ENCODE data around the gene METTL25. TPM values are rescaled to one million over a fixed set of nuclear protein-coding genes. Genes with fewer than 3 reads are reported as not detected.

METTL25 gene
- total RNA-seq, 2 experiments from 2014 or later: 10.4 to 10.7 TPM

DNA sequence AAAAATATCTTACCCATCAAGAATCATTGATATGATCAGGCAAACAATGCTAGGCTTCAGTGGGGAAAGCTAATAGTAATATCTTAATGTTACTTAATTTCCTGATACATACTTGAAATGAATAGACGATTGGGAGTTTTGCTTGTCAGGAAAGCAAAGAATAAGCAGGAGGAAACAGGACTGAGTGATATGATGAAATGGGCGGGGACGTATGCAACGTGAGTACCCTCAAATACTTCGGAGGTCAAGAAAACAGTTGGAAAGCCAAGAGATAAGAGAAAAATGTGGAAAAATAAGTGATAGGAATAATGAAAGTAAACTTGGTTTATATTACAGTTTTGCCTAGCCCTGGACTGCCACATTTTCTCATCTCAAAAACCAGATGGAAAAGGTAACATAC lies 49.2 kb downstream of the METTL25 start:
- Mint-ChIP-seq H3K4me1 (ENCODE audit: low read depth) (no peaks in the 10 kb centered on the region), H3K36me3 (ENCODE audit: low read depth) (peaks cover 2% of the 10 kb centered on the region), H3K27me3 (ENCODE audit: low read depth) (no peaks in the 10 kb centered on the region), H3K9me3 (ENCODE audit: insufficient read depth) (no peaks in the 10 kb centered on the region), H3K4me3 (no peak overlapping the region), H3K27ac (no peak overlapping the region)
- ATAC-seq (no peak), DNase-seq (no peak)
- POLR2A ChIA-PET: no interaction called here
- CTCF ChIA-PET: no interaction called here

DNA sequence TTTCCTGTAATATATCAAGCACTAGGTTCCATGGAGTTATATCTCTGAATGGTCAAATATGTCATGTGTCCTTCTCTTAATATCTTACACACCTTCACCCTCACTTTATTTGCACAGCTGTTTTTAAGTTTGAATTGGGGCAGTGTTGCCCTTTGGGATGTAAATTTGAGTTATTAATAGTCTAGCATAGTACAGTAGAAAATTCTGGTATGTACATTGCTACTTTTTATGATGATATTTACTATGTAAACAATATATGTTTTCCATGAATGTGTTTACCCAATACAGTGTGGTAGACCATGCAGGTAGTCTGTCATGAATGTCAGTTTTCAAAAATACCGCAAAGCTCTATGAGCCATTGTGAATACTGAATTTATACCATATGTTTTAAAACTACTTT lies 50.5 kb downstream of the METTL25 start:
- H3K9me3 Mint-ChIP-seq (ENCODE audit: insufficient read depth): no peaks in the 10 kb centered on the region
- POLR2A ChIA-PET: no interaction called here
- no peak for DNase-seq
- H3K4me1 Mint-ChIP-seq (ENCODE audit: low read depth): no peaks in the 10 kb centered on the region
- H3K27me3 Mint-ChIP-seq (ENCODE audit: low read depth): no peaks in the 10 kb centered on the region
- peaks cover 2% of the 10 kb centered on the region for H3K36me3 Mint-ChIP-seq (ENCODE audit: low read depth)
- no peak overlapping the region for H3K4me3 Mint-ChIP-seq
- no peak for ATAC-seq
- CTCF ChIA-PET: no interaction called here
- H3K27ac Mint-ChIP-seq: no peak overlapping the region

DNA sequence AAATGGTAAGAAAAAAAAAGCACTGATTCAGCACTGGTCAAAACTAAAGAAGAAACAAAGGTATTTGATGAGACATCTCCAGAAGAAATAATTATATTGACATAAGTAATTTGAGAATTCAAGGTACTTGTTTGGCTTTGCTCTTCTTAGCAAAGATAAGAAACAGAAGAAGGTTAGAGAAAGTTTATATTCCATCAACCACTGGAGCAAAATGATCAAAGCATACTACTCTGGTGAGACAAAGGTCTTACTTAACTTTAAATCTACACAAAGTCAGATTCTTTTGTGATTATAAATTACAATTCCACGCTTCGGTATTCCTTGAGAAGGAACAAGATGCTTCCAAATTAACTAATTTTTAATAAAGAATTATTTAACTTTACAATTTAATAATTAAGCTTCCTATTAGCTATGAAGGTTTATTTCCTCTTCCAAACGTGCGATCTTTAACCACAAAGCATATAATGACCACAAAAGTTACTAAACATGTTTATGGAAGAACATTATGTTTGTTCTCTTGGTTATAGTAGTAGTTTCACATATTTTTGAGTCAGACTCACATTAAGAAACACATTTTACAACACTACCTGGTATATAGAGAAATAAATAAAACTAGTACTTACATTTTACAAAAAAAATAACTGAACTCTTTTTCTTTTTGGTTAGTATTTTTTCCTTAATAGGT lies 53.4 kb downstream of the METTL25 start:
- Mint-ChIP-seq H3K36me3 (ENCODE audit: low read depth) (no peaks in the 10 kb centered on the region), H3K27me3 (ENCODE audit: low read depth) (no peaks in the 10 kb centered on the region), H3K4me1 (ENCODE audit: low read depth) (no peaks in the 10 kb centered on the region), H3K27ac (no peak overlapping the region), H3K4me3 (no peak overlapping the region), H3K9me3 (ENCODE audit: insufficient read depth) (no peaks in the 10 kb centered on the region)
- DNase-seq: no peak
- no peak for ATAC-seq
- CTCF ChIA-PET: no interaction called here
- POLR2A ChIA-PET: no interaction called here

DNA sequence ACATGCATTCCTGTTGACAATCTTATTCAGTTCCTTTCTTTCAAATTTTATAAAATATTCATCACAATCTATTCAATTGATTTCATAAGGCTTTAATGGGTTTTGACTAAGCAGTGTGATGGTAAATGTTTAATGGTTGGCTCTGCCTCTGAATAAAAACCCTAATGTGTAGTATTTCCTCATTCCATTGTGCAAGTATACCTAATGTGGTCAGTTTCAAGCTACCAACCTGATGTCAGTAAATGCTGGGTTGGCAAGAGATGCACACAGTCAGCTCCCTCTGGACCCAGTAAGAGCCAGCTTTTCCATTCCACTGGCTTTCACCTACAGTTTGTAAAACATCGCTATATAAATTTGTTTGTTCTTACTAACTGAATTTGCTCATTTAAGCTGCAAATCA lies 53.9 kb downstream of the METTL25 start:
- Mint-ChIP-seq H3K9me3 (ENCODE audit: insufficient read depth) (no peaks in the 10 kb centered on the region), H3K27ac (no peak overlapping the region), H3K27me3 (ENCODE audit: low read depth) (no peaks in the 10 kb centered on the region), H3K4me1 (ENCODE audit: low read depth) (no peaks in the 10 kb centered on the region), H3K4me3 (no peak overlapping the region), H3K36me3 (ENCODE audit: low read depth) (no peaks in the 10 kb centered on the region)
- no peak for DNase-seq
- POLR2A ChIA-PET: no interaction called here
- CTCF ChIA-PET: no interaction called here
- no peak for ATAC-seq

DNA sequence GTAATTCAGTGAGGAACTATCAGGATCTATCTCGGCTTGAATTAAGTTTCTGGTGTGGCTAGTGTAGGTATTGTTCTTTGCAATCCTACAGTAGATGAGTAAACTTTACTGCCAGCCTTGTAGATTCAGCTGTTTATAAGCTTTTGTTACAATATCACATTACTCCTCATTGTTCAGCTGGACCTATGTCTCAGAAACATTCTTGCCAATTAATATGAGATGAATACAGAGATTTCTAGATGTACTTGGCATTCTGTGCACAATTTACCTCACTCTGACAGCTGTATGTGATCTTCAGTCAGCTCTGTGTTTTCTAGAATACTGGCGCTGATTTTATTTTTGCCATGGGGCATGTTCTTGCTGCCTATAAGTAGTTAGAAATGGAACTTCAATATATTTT lies 55.7 kb downstream of the METTL25 start:
- no peak for ATAC-seq
- DNase-seq: no peak
- H3K27me3 Mint-ChIP-seq (ENCODE audit: low read depth): no peaks in the 10 kb centered on the region
- ChIA-PET CTCF (no interaction called here), POLR2A (no interaction called here)
- H3K9me3 Mint-ChIP-seq (ENCODE audit: insufficient read depth): no peaks in the 10 kb centered on the region
- H3K36me3 Mint-ChIP-seq (ENCODE audit: low read depth): no peaks in the 10 kb centered on the region
- no peaks in the 10 kb centered on the region for H3K4me1 Mint-ChIP-seq (ENCODE audit: low read depth)
- no peak overlapping the region for H3K27ac Mint-ChIP-seq
- no peak overlapping the region for H3K4me3 Mint-ChIP-seq

DNA sequence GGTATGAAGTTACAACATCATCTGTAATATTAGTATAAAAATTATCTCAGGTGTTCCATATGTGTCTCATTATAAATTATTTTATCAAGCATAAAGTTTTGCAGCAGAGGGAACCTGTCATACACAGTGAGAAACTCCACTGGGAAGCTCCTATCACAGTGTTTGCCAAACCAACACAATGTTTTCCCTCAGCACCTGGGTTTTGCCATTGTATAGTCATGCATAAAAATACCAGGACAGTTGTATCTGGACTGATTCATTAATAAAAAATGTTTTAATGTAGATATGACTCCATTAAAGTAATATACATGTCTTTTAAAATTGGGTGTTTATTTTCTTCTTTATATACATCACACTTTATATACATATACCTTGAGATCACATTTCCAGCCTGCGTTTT lies 56.6 kb downstream of the METTL25 start:
- Mint-ChIP-seq H3K27ac (no peak overlapping the region), H3K4me3 (no peak overlapping the region), H3K36me3 (ENCODE audit: low read depth) (no peaks in the 10 kb centered on the region), H3K9me3 (ENCODE audit: insufficient read depth) (no peaks in the 10 kb centered on the region), H3K4me1 (ENCODE audit: low read depth) (no peaks in the 10 kb centered on the region), H3K27me3 (ENCODE audit: low read depth) (no peaks in the 10 kb centered on the region)
- ATAC-seq (no peak), DNase-seq (no peak)
- CTCF ChIA-PET: no interaction called here
- POLR2A ChIA-PET: no interaction called here

DNA sequence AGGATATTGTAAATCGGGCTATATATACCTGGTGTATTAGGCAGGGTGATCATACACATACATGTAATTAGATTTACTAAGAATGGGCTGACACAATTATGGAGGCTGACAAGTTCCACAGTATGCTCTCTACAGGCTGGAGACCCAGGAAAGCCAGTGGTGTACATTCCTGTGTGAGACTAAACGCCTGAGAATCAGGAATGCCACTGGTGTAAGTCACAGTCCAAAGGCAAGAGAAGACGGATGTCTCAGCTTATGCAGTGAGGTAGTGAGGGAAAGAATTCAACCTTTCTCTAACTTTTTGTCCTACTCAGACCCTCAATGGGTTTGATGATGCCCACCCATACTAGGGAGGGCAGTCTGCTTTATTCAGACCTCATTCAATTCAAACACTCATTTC lies 57.1 kb downstream of the METTL25 start:
- H3K4me1 Mint-ChIP-seq (ENCODE audit: low read depth): no peaks in the 10 kb centered on the region
- DNase-seq (no peak), ATAC-seq (no peak)
- POLR2A ChIA-PET: no interaction called here
- no peak overlapping the region for H3K27ac Mint-ChIP-seq
- H3K36me3 Mint-ChIP-seq (ENCODE audit: low read depth): no peaks in the 10 kb centered on the region
- no peaks in the 10 kb centered on the region for H3K27me3 Mint-ChIP-seq (ENCODE audit: low read depth)
- H3K9me3 Mint-ChIP-seq (ENCODE audit: insufficient read depth): no peaks in the 10 kb centered on the region
- H3K4me3 Mint-ChIP-seq: no peak overlapping the region
- CTCF ChIA-PET: no interaction called here

DNA sequence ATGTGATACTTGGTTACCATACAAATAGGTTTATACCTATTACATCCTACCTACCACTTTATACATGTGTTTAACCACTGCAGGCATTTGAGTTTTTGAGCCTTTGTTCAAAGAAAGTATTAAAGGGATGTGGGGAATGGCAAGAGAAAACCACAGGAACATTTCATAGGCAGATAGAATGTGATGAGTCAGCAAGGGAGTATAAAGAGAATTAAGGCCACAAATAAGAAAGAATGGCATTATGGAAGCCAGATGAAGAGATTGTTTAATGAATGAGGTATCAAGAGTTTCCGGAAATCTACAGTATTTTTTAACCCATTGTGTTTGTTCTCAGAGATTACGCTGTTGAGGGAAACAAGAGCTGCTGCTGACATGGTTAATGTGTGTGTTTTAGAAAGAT lies 66.9 kb downstream of the METTL25 start:
- no peaks in the 10 kb centered on the region for H3K4me1 Mint-ChIP-seq (ENCODE audit: low read depth)
- no peak overlapping the region for H3K27ac Mint-ChIP-seq
- no peak for DNase-seq
- CTCF ChIA-PET: interaction anchor here (1.5 kb wide), 1 partner anchor 9 kb away, joined by 4 read pairs; no protein-coding TSS in a partner anchor
- ATAC-seq: no peak
- POLR2A ChIA-PET: no interaction called here
- H3K36me3 Mint-ChIP-seq (ENCODE audit: low read depth): no peaks in the 10 kb centered on the region
- H3K27me3 Mint-ChIP-seq (ENCODE audit: low read depth): no peaks in the 10 kb centered on the region
- no peak overlapping the region for H3K4me3 Mint-ChIP-seq
- no peaks in the 10 kb centered on the region for H3K9me3 Mint-ChIP-seq (ENCODE audit: insufficient read depth)

DNA sequence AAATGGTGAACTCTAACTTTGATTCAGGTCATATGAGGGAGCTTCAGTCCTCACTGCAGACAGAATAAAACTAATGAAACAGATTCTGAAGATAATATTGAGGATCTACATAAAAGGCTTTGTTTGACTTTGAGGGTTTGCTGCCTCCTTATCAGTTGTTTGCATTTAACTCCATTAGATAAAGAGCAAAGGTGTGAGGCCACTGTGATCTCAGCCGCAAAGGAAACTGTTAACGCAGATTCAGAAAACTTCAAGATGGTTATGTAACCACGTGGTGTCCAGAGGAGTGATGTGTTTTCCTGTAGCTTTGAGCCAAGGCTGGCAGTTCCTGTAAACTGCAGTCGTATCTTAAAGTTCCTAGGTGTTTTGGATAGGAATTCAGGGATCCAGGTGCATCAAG lies 67.8 kb downstream of the METTL25 start:
- ChIA-PET CTCF (interaction anchor here (1.5 kb wide), 1 partner anchor 9 kb away, joined by 4 read pairs; no protein-coding TSS in a partner anchor), POLR2A (no interaction called here)
- H3K4me3 Mint-ChIP-seq: no peak overlapping the region
- H3K36me3 Mint-ChIP-seq (ENCODE audit: low read depth): no peaks in the 10 kb centered on the region
- no peaks in the 10 kb centered on the region for H3K4me1 Mint-ChIP-seq (ENCODE audit: low read depth)
- no peaks in the 10 kb centered on the region for H3K27me3 Mint-ChIP-seq (ENCODE audit: low read depth)
- no peak for ATAC-seq
- H3K27ac Mint-ChIP-seq: no peak overlapping the region
- no peaks in the 10 kb centered on the region for H3K9me3 Mint-ChIP-seq (ENCODE audit: insufficient read depth)
- DNase-seq: no peak

DNA sequence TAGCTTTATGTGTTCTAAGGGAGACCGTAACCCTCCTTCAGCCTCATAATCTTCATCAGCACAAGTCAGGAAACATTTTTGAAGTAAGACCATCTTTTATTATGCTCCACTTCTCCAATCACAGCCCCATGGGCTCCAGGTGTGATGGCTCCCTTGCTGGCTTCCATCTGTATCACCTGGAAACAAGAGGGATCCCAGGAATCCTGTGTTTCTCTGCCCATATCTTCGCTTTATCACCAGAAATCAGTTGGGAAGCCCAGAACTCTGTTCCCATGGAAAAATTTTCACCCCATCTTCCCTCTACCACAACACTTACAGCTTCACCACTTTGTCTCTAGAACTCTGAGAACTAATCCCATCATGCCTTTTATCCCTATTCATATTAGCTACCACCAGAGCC lies 68.3 kb downstream of the METTL25 start:
- no peak overlapping the region for H3K4me3 Mint-ChIP-seq
- no peak for ATAC-seq

DNA sequence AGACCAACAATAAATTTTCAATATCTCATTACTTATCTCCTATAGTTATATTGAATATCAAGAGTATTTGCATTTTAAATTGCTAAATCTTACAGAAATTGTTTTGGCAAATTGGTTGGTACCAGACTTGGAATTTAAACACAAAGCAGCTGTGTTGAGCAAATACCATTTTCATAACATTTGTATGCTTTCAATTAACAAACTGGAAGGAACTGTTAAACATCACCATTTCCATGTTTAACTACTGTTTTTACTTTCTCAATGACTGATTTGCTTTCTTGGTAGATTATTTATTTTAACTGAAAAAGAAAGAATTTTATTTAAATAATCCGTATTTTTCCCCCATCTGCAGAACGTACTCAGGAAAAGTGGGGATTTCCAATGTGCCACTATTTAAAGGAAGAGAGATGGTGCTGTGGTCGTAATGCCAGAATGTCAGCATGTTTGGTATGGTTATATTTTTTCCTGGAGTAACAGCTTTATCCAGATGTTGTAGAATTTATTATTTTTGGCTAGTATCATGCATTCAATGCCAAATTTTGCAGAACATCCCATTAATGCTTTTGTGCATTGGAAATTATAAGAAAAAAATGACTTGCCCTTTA lies 72.3 kb downstream of the METTL25 start:
- Mint-ChIP-seq H3K27ac (no peak overlapping the region), H3K4me3 (no peak overlapping the region), H3K9me3 (ENCODE audit: insufficient read depth) (no peaks in the 10 kb centered on the region), H3K36me3 (ENCODE audit: low read depth) (no peaks in the 10 kb centered on the region), H3K4me1 (ENCODE audit: low read depth) (no peaks in the 10 kb centered on the region), H3K27me3 (ENCODE audit: low read depth) (no peaks in the 10 kb centered on the region)
- DNase-seq: no peak
- POLR2A ChIA-PET: no interaction called here
- CTCF ChIA-PET: no interaction called here
- ATAC-seq: no peak

More for the DNA sequence above, 68.3 kb downstream of the METTL25 start:
- Mint-ChIP-seq H3K36me3 (ENCODE audit: low read depth) (no peaks in the 10 kb centered on the region), H3K4me1 (ENCODE audit: low read depth) (no peaks in the 10 kb centered on the region), H3K9me3 (ENCODE audit: insufficient read depth) (no peaks in the 10 kb centered on the region), H3K27me3 (ENCODE audit: low read depth) (no peaks in the 10 kb centered on the region), H3K27ac (no peak overlapping the region)
- ChIA-PET CTCF (interaction anchor here (1.5 kb wide), 1 partner anchor 8 kb away, joined by 4 read pairs; no protein-coding TSS in a partner anchor), POLR2A (no interaction called here)
- DNase-seq: no peak

DNA sequence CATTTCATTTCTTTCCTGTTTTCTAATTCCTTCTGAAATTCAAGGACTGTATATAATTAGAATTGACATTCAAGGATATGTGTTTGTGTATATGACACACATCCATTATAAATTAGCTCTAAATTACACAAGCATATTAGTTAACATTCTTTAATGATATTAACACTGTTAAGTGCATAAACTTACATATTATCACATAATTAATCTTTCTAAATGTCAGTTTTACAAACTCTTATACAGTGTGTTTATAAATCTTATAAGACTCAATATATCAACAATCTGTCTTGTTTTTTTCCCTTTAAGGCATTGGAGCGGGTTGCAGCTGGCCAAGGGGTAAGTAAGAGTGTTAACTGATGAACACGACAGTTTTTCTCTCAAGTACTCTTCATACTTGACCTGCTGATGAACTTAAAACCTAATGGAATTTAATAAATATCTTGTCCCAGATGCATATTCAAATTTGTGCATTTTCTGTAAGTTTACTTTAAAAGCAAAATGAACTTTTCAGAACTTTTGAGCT lies 76.1 kb downstream of the METTL25 start:
- Mint-ChIP-seq H3K4me3 (no peak overlapping the region), H3K27ac (no peak overlapping the region), H3K4me1 (ENCODE audit: low read depth) (no peaks in the 10 kb centered on the region), H3K27me3 (ENCODE audit: low read depth) (no peaks in the 10 kb centered on the region), H3K36me3 (ENCODE audit: low read depth) (no peaks in the 10 kb centered on the region), H3K9me3 (ENCODE audit: insufficient read depth) (no peaks in the 10 kb centered on the region)
- ChIA-PET POLR2A (no interaction called here), CTCF (interaction anchor here (1.1 kb wide), 1 partner anchor 8 kb away, joined by 4 read pairs; no protein-coding TSS in a partner anchor)
- no peak for DNase-seq
- no peak for ATAC-seq

Measured in activated CD8-positive, alpha-beta T cell treated with anti-CD3 and anti-CD28 coated beads, Interleukin-2, amount 10 ng/mL, durations not matched to agents 7 days and 5 days (primary cell).